ENCODE measurements around the gene A3GALT2.

DNA sequence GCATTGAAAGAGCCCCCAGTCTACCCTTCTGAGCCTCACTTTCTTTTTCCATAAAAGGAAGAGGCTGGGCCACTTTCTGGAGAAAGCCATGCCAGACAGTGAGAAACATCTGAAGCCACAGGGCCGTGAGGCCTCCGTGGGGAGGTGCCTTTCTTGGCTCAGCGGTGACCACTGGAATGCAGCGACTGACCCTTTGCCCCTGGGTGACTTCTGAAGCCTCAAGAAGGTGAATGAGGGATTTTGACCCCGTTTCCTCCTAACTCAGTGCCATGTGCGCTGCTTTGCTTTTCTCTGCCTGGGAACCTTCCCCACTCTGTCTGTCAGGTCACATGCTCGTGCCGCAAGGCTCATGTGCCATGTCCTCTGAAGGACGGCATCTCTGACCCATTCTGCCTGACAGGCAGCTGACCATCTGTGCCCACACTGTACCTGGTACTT is 44.7 kb upstream of the A3GALT2 start:
- no peak for TF ChIP-seq CTCF (conservative IDR thresholded peaks at IDR 0.05; ENCODE audit: low read length)
- no peak for TF ChIP-seq EZH2phosphoT487 (IDR thresholded peaks at IDR 0.05; ENCODE audit: borderline replicate concordance)
